OCI-LY1 (cell line): ENCODE data around the gene MYOF.

Experiments used
- H2AFZ ChIP-seq: fragments of 200-600 bp; sonication (generic), shearing (Covaris generic); 2 replicates; pipeline ENCODE4 v1.6.0; 2014; ENCODE audit warnings: antibody characterized with exemption, mild to moderate bottlenecking, low read length
- H3F3A ChIP-seq: fragments of 200-600 bp; sonication (generic), shearing (Covaris generic); 2 replicates; pipeline ENCODE4 v1.6.0; 2014; ENCODE audit warnings: mild to moderate bottlenecking, antibody characterized with exemption, low read length, moderate library complexity; ENCODE audit not compliant: insufficient read depth
- H3K27ac ChIP-seq: fragments of 200-600 bp; sonication (generic); 2 replicates; pipeline ENCODE4 v1.5.1; 2014; ENCODE audit warnings: low read length, mixed run types, mild to moderate bottlenecking, low read depth; ENCODE audit not compliant: poor library complexity, severe bottlenecking
- H3K27me3 ChIP-seq: fragments of 200-600 bp; sonication (generic); 2 replicates; pipeline ENCODE4 v1.6.0; 2014; ENCODE audit warnings: antibody characterized with exemption, mild to moderate bottlenecking, low read length, moderate library complexity; ENCODE audit not compliant: insufficient read depth
- H3K36me3 ChIP-seq: fragments of 200-600 bp; sonication (generic); 2 replicates; pipeline ENCODE4 v1.6.1; 2014; ENCODE audit warnings: mild to moderate bottlenecking, antibody characterized with exemption, low read length, moderate library complexity, mixed read lengths; ENCODE audit not compliant: insufficient read depth
- H3K4me1 ChIP-seq: fragments of 200-600 bp; sonication (generic); 2 replicates; pipeline ENCODE4 v1.5.1; 2014; ENCODE audit warnings: mild to moderate bottlenecking, low read length, moderate library complexity; ENCODE audit not compliant: insufficient read depth, severe bottlenecking
- H3K4me2 ChIP-seq: fragments of 200-600 bp; sonication (generic), shearing (Covaris generic); 2 replicates; pipeline ENCODE4 v1.6.1; 2014; ENCODE audit warnings: low read length
- H3K4me3 ChIP-seq: fragments of 200-600 bp; sonication (generic); 2 replicates; pipeline ENCODE4 v1.5.1; 2014; ENCODE audit warnings: low read length, low read depth, mild to moderate bottlenecking, mixed read lengths; ENCODE audit not compliant: poor library complexity, severe bottlenecking
- H3K79me2 ChIP-seq: fragments of 200-600 bp; shearing (Covaris generic); 2 replicates; pipeline ENCODE4 v1.6.1; 2016; ENCODE audit warnings: mixed run types, low read length, mixed read lengths; ENCODE audit not compliant: insufficient read depth
- H3K9ac ChIP-seq: fragments of 200-600 bp; sonication (generic), shearing (Covaris generic); 2 replicates; pipeline ENCODE4 v1.6.1; 2014; ENCODE audit warnings: mild to moderate bottlenecking, low read length, mixed read lengths
- H3K9me2 ChIP-seq: fragments of 200-600 bp; sonication (generic), shearing (Covaris generic); 2 replicates; pipeline ENCODE4 v1.6.1; 2014; ENCODE audit warnings: low read depth, mild to moderate bottlenecking, low read length, mixed read lengths
- H3K9me3 ChIP-seq: fragments of 200-600 bp; shearing (Covaris generic); 2 replicates; pipeline ENCODE4 v1.6.1; 2014; ENCODE audit warnings: low read length, mixed read lengths
- H4K20me1 ChIP-seq: fragments of 200-600 bp; sonication (generic), shearing (Covaris generic); 2 replicates; pipeline ENCODE4 v1.6.0; 2016; ENCODE audit warnings: mild to moderate bottlenecking, low read length; ENCODE audit not compliant: insufficient read depth
- EZH2 ChIP-seq: fragments of 200-600 bp; sonication (generic), shearing (Covaris generic); IDR thresholded peaks from 2 replicates; pipeline ENCODE4 v1.8.0; 2017; ENCODE audit warnings: borderline replicate concordance, mixed run types, mild to moderate bottlenecking, antibody characterized with exemption, low read length, moderate library complexity, mixed read lengths
- TF ChIP-seq, protein P1 (sequence below): fragments of 200-600 bp; sonication (generic), shearing (Covaris generic); IDR thresholded peaks from 2 replicates; pipeline ENCODE4 v1.5.1; 2017; ENCODE audit warnings: mild to moderate bottlenecking, antibody characterized with exemption, low read length, moderate library complexity, mixed read lengths

Gene MYOF

GRCh38 chr10:93459466-93459865 is 22.7 kb downstream of the MYOF start:
- Histone ChIP-seq H3K4me2 (no peak overlapping the region), H3K4me1 (no peaks in the 10 kb centered on the region)
- no peak for TF ChIP-seq EZH2
- TF ChIP-seq, protein P1, sequence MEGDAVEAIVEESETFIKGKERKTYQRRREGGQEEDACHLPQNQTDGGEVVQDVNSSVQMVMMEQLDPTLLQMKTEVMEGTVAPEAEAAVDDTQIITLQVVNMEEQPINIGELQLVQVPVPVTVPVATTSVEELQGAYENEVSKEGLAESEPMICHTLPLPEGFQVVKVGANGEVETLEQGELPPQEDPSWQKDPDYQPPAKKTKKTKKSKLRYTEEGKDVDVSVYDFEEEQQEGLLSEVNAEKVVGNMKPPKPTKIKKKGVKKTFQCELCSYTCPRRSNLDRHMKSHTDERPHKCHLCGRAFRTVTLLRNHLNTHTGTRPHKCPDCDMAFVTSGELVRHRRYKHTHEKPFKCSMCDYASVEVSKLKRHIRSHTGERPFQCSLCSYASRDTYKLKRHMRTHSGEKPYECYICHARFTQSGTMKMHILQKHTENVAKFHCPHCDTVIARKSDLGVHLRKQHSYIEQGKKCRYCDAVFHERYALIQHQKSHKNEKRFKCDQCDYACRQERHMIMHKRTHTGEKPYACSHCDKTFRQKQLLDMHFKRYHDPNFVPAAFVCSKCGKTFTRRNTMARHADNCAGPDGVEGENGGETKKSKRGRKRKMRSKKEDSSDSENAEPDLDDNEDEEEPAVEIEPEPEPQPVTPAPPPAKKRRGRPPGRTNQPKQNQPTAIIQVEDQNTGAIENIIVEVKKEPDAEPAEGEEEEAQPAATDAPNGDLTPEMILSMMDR = no peak

GRCh38 chr10:93458821-93459257 is 23.3 kb downstream of the MYOF start:
- no peaks in the 10 kb centered on the region for H3K36me3 ChIP-seq
- no peak overlapping the region for H3K9ac ChIP-seq
- H2AFZ ChIP-seq = no peak overlapping the region
- H3K9me2 ChIP-seq = no peaks in the 10 kb centered on the region
- no peaks in the 10 kb centered on the region for H4K20me1 ChIP-seq
- no peak overlapping the region for H3K27ac ChIP-seq
- no peaks in the 10 kb centered on the region for H3K27me3 ChIP-seq
- H3K4me1 ChIP-seq = no peaks in the 10 kb centered on the region
- H3K79me2 ChIP-seq = no peaks in the 10 kb centered on the region
- H3K4me3 ChIP-seq = no peak overlapping the region
- no peaks in the 10 kb centered on the region for H3F3A ChIP-seq
- no peak for TF ChIP-seq EZH2
- TF ChIP-seq, protein P1 = no peak
- H3K4me2 ChIP-seq = no peak overlapping the region
- H3K9me3 ChIP-seq = no peaks in the 10 kb centered on the region

More at GRCh38 chr10:93459466-93459865, 22.7 kb downstream of the MYOF start:
- Histone ChIP-seq H3K9me3 (no peaks in the 10 kb centered on the region), H3K79me2 (no peaks in the 10 kb centered on the region), H3K9ac (no peak overlapping the region), H2AFZ (no peak overlapping the region), H3F3A (no peaks in the 10 kb centered on the region), H4K20me1 (no peaks in the 10 kb centered on the region), H3K9me2 (no peaks in the 10 kb centered on the region), H3K4me3 (no peak overlapping the region), H3K36me3 (no peaks in the 10 kb centered on the region), H3K27ac (no peak overlapping the region), H3K27me3 (no peaks in the 10 kb centered on the region)

DNA sequence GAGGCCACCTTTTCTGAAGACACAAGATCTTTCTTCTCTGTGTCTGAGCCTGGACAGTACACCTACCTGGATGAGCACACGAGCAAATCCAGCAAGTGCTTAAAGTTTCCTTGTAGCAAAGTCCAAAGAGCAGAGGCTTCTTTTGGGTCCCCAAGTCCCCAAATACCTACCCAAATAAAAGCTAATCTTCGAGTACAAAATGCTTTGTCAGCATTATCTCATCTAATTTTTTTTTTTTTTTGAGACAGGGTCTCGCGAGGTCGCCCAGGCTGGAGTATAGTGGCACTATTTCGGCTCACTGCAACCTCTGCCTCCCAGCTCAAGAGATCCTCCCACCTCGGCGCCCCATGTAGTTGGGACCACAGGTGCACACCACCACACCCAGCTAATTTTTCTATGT is 24.6 kb downstream of the MYOF start:
- no peaks in the 10 kb centered on the region for H3K9me3 ChIP-seq
- no peaks in the 10 kb centered on the region for H4K20me1 ChIP-seq
- no peak for TF ChIP-seq EZH2
- TF ChIP-seq, protein P1 = no peak
- no peak overlapping the region for H3K4me3 ChIP-seq
- H3K9ac ChIP-seq = no peak overlapping the region
- H3K4me1 ChIP-seq = no peaks in the 10 kb centered on the region
- H3K27ac ChIP-seq = no peak overlapping the region
- no peaks in the 10 kb centered on the region for H3K79me2 ChIP-seq
- H3K9me2 ChIP-seq = no peaks in the 10 kb centered on the region
- no peaks in the 10 kb centered on the region for H3F3A ChIP-seq
- H2AFZ ChIP-seq = no peak overlapping the region
- H3K27me3 ChIP-seq = no peaks in the 10 kb centered on the region
- H3K4me2 ChIP-seq = no peak overlapping the region
- H3K36me3 ChIP-seq = no peaks in the 10 kb centered on the region
